Keratinocyte (primary cell): ENCODE results near the gene TMEM30B.

Source experiments
- CTCF ChIP-seq, 3 experiments: IDR thresholded peaks in 1 of 3; conservative IDR thresholded peaks in 1 of 3; optimal IDR thresholded peaks in 1 of 3; 2 replicates in 2 of 3; 3 replicates in 1 of 3; pipeline versions ENCODE3 to v1.5.1; 2011; ENCODE audit warnings: low read length in 3 of 3, mild to moderate bottlenecking in 3 of 3, moderate library complexity in 2 of 3, control low read depth in 1 of 3, inconsistent platforms in 1 of 3; ENCODE audit not compliant: insufficient read depth in 2 of 3; ENCODE audit errors: extremely low read depth in 1 of 3
- EZH2 ChIP-seq: IDR thresholded peaks from one replicate; pipeline ENCODE4 v1.6.1; 2012; ENCODE audit warnings: inconsistent platforms, mild to moderate bottlenecking, low read length, moderate library complexity

GRCh38 chr14:61308198-61308597 lies 27.1 kb upstream of the TMEM30B start:
- TF ChIP-seq CTCF (optimal IDR thresholded peaks at IDR 0.05 in 1 of 3, IDR thresholded peaks at IDR 0.05 in 1 of 3, conservative IDR thresholded peaks at IDR 0.05 in 1 of 3; ENCODE audit: extremely low read depth in 1 of 3, insufficient read depth in 2 of 3, low read length in 3 of 3) (no peak), EZH2 (no peak)
